LoVo (cell line): ENCODE data around the gene RPSA.
"Not testable (repeated sequence)": the region's sequence is repeated elsewhere in the genome, so short reads cannot be mapped to it uniquely, and the experiment has no call there.

Experiments used
- DNase-seq: peaks from one replicate; pipeline ENCODE4 v3.0.0-alpha.2; 2016; ENCODE audit warnings: low spot score

Gene RPSA

GRCh38 chr3:39419742-39420315 lies 13.3 kb downstream of the RPSA start:
- no peak for DNase-seq

- DNase-seq = no peak
Measured at GRCh38 chr3:39420543-39420942, 14.0 kb downstream of the RPSA start.

- no peak for DNase-seq
Measured at GRCh38 chr3:39423436-39423970, 17.0 kb downstream of the RPSA start.

GRCh38 chr3:39426312-39426711 lies 19.8 kb downstream of the RPSA start:
- no peak for DNase-seq

DNA sequence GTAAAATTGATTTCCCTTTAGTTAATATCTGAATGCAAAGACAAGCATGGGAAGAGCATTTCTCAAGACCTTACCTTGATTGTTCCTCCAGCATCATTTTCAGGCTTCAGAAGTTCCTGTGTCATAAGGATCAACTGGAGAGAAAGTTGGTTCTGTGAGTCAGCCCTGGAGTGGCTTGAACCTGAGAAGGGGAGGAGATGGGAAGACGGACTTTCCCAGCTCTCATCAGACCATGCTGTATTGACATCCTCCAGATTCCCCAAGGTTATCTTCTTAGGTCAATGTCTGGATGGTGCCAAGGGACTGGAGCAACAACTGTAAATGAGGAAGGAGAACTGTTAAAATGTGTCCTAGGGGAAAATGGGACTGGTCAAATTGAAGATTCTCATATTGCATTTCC lies 21.0 kb downstream of the RPSA start:
- no peak for DNase-seq

DNA sequence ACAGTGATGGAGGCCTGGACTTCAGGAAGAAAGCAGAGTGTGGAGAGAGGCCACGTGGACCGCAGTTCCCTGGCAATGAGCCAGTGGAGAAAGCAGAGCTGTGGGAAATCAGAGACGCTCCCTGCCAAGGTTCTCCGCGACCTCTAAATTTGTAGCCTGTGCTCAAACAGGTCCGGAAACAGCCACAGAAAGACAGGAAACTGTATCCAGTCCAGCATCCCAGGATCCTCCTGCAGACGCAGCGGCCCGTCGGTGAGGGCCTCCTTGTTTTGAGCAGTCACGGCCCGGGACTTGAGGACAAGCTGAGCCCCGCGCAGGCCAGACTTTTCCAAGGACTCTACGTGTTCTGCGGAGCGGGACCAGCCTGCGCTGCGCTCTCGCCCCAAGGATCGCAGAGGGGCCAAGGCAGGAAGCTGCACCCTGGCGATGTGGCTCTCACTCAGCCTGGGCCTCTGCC lies 22.3 kb downstream of the RPSA start:
- DNase-seq = no peak

DNA sequence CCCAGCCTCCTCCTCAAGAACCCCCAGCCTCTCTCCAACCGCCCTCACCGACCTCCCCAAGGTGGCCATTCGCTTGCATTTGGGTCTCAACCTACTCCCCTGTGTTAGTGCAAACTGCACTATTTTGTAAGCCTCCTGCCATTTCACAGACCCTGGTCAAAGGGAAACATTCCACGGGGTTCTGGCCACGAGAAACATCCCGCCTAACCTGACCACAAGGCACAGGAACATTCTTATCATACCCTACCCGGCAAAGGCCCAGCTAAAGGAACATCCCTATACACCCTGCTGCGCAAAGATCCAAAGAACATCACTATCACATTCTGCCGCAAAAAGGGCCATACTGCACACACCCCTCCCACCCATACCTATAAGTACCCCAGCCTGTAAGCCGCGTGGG lies 22.9 kb downstream of the RPSA start:
- DNase-seq = no peak

DNA sequence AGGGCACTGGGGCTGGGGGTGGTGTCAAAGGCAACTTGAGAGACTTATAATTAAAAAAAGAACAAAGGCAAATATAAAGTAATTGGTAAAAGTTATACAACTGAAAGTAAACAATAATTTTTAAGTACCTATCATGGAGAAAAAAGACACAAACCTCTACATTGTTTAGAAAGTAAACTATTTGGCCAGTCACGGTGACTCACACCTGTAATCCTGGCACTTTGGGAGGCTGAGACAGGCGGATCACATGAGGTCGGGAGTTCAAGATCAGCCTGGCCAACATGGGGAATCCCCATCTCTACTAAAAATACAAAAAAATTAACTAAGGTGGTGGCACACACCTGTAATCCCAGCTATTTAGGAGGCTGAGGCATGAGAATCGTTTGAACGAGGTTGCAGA lies 25.8 kb downstream of the RPSA start:
- DNase-seq = no peak

GRCh38 chr3:39433642-39434041 lies 27.1 kb downstream of the RPSA start:
- no peak for DNase-seq

DNA sequence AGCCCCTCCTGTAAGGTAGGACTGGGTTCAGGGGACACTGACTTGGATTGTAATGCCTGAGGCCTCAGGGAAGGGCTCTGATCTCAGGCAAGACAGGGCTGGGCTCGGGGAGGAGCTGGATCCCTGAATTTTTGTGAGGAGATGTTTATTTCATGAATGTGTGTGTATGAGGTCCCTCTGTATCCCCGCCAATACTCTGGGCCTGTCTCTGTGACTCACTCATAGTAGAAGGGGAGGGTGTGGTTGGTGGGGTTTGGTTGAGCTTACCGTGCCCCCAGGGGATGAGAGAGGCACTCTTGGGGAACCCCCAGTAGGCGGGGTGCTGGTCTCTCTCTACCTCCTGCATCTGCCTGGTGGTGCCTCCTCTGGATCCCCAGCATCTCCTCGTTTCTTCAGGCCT lies 28.1 kb downstream of the RPSA start:
- DNase-seq = no peak

- DNase-seq = no peak
Measured at GRCh38 chr3:39435006-39435748, 28.7 kb downstream of the RPSA start.

DNA sequence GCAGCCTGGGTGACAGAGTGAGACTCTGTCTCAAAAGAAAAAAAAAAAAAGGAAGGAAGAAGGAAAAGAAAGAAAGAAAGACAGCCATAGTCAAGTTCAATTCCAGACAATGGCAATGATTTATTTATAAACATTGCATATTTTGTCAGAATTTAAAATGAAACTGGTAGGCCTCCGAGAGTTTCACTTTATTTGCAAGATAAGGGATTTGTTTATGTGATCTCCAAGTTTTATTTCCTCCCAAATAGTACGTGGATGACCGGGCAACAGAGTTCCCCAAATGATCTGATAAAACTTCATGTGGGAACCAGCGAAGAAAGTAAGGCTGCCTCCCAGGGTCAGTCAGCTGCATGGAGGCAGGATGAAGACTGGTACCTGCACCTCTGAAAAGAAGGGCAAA lies 32.4 kb downstream of the RPSA start:
- DNase-seq = no peak

DNA sequence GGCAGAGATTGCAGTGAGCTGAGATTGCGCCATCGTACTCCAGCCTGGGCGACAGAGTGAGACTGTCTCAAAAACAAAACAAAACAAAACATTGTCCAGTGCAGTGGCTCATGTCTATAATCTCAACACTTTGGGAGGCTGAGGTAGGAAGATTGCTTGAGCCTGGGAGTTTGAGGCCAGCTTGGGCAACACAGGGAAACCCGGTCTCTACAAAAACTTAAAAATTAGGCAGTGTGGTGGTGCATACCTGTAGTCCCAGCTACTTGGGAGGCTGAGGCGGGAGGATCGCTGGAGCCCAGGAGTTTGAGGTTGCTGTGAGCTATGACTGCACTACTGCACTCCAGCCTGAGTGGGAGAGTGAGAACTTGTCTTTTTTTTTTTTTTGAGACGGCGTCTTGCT lies 33.8 kb downstream of the RPSA start:
- no peak for DNase-seq

DNA sequence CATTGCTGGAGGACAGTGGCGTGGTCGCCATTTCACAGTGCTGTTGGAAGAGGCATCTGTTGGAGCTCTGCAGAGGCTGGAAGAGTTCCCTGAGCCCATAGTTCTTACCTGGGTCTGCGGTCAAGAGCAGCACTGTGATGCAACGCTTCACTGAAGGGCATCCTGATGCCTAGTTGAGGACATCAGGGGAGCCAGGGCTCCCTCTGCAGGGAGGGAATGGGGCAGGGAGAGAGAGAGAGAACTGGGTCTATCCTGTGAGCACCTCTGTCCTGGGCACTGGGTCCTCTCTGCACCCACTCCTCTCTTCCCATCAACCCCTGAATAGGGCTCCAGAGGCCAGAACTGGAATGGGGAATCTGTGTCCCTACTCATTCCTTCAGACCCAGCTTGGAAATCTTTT lies 37.0 kb downstream of the RPSA start:
- DNase-seq = no peak

DNA sequence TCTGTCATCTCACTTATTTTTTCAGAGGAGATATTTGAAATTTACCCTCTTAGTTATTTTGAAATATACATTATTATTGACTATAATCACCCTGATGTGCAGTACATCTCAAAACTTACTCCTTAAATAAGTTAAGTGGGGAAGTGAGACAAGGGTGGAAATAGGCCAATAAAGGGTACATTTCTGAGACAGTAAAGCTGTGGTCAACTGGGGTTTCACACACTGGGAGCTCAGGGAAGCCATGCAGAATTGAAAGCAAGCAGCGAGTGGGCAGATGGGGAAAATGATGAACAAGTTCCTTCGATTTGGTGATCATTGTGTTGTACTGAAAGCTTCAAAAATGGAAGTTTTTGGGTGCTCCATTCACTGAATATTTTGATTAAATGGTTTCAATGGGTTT lies 39.4 kb downstream of the RPSA start:
- DNase-seq = no peak

DNA sequence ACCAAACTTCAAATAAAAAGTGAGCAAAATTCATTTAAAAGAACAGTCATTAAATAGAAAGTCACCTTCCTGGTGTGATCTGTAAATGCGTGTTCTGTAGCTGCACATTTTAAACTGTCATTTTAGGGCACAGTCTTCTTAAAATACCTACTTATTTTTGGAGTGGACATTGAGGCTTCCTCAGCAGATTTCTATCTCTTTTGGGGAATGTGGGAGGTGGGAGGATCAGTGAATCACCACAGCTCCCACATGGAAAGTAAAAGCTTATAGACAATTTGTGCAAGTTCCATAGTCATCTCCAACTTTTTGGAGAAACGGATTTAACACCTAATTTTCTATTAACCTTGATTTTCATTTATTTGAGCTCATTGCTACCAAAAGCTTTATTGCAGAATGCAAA lies 39.9 kb downstream of the RPSA start:
- DNase-seq = no peak

- peak; percentile 81 for DNase-seq
Measured at GRCh38 chr3:39447637-39448483, 41.3 kb downstream of the RPSA start.

DNA sequence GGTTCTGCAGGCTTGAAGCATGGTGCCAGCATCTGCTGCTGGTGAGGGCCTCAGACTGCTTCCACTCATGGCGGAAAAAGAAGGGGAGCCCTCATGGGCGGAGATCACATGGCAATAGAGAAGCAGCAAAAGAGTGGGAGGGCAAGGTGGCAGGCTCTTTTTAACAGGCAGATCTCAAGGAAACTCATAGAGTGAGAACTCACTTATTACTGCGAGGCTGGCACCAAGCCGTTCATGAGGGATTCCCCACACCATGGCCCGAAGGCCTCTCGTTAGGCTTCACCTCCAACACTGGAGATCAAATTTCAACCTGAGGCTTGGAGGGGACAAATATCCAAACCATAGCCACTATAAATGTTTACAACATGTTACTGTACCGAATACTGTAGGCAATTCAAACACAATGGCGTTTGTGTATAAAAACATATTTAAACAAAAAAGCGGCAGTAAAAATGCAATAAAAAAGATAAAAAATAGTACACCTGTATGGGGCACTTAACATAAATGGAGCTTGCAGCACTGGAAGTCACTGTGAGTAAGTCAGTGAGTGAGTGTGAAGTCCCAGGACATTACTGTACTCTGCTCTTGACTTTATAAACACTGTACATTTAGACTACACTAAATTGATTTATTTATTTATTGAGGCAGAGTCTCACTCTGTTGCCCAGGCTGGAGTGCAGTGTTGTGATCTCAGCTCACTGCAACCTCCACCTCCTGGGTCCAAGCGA lies 42.1 kb downstream of the RPSA start:
- no peak for DNase-seq

DNA sequence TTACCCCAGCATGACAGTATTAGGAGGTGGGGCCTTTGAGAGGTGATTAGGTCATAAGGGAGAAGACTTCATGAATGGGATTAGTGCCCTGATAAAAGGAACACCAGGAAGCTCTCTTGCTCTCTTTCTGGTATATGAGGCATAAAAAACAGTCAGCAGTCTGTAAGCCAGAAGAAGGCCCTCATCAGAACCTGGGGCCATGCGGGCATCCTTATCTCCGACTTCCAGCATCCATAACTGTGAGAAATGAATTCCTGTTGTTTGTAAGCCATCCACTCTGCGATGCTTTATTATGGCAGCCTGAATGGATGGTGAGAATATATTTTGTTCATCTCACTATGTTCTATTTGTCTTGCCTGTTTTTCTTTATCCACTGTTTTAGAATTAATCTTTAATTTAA lies 43.3 kb downstream of the RPSA start:
- DNase-seq = no peak

GRCh38 chr3:39453134-39453533 lies 46.6 kb downstream of the RPSA start:
- DNase-seq = no peak

DNA sequence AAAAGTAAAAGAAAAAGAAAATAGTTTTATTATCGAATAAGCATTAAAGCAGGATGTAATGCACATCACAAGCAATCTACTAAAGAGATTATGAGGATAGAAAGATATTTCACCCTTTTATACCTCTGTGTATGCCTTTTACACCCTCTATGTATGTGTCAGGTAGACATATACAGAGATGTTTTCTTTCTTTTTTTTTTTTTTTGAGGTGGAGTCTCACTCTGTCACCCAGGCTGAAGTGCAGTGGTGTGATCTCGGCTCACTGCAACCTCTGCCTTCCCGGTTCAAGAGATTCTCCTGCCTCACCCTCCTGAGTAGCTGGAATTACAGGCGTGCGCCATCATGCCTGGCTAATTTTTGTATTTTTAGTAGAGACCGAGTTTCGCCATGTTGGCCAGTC lies 47.4 kb downstream of the RPSA start:
- not testable (repeated sequence) for DNase-seq

DNA sequence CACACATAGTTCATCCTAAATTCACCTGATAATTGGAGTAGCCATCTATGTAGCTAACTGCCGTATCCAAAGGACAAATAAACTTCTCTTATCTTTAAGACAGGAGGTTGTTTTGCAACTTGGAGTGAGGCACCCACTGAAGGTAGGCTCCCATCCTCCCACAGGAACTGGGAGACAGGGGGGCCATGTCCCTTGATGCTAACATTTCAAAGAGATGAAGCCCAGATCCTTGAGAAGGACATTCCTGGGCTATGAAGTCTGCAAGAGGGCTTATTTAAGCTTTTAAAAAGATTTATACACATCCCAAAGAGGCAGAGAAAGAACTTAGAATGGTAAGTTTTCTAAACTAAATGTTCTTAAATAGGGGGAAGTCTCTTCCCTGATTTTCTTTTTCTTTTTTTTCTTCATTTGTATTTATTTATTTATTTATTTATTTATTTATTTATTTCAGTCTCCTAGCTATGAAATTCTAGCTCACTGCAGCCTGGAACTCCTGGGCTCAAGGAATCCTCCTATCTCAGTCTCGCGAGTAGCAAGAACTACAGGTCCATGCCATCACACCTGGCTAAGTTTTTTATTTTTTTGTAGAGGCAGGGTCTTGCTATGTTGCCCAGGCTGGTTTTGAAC lies 48.2 kb downstream of the RPSA start:
- no peak for DNase-seq
